IPS DF 4.7 (cell line): Measurements from ENCODE around the gene CXCL6.

Experiments
- DNase-seq: peaks from one replicate; pipeline ENCODE4 v3.0.0-alpha.2; 2013; ENCODE audit warnings: low spot score; ENCODE audit errors: extremely low read depth

CXCL6 gene

DNA sequence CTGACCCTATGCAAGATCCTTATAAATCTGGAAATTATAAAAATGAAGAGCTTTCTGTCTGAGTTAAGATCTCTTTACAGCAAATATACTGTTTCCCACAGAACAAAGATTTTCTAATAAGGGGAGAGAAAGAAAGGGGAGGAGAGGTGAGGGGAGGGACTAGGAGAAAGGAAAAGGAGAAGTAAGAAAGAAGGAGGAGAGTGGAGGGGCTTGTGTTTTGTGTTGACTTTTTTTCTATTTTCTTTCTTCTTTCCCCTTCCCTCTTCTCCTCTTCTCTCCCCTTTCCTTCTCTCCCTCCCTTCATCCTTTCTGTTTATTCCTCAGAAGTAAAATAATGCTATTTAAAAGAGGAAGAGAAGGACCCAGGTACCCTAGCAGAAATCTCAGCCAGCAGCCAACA lies 6.2 kb downstream of the CXCL6 start:
- no peak for DNase-seq

DNA sequence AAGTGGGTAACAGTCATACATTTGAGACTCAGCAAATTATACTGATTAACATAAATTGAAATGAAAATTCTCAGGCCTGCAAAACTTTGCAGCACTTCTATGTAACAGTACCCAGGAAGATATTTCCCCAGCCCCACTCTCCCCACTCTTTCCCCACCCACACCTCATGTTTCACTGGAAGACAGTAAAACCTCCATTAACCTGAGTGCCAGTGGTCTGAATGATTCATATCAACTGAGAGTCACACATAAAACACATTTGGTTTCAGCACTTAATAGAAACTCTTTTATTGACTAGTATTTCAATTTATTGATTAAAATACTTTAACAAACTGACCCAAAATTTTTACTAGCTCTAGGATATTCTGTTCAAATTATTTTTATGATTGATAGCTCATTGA lies 6.9 kb downstream of the CXCL6 start:
- DNase-seq, result no peak

DNA sequence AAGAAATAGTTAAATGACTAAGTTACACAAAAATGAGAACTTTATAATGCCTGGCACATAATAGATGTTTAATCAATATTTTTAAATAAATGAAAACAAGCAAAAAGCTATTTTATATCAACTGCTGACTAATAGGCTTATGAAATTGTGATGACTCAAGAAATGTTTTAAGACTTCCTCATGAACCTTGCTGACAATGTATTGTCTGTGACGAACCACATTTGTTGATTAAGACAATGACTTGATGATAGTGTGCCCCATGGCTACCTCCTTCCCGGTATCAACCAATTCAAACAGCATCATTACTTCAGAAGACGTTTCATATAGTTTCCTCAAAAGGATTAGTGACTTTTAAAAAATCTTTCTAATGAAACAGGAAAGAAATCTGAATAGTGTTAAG lies 7.9 kb downstream of the CXCL6 start:
- DNase-seq, result no peak

DNA sequence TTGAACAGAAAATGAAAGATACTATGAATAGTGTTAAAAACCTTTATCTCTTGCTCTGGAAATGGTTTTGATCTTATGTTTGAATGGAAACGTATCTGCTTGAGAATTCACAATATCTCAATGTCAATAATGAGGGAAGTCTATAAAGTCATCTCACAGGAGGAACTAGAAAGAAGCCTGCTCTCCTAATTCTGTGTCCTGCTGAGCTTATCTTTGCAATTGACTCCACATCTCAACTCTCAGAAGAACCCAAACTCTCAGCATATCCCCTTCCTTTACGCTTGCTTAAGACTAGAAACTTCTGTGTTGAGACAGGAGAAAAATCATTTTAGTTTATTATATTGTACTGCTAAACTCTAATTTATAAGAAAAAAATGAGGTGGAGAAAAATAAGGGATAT lies 8.3 kb downstream of the CXCL6 start:
- DNase-seq, result no peak

DNA sequence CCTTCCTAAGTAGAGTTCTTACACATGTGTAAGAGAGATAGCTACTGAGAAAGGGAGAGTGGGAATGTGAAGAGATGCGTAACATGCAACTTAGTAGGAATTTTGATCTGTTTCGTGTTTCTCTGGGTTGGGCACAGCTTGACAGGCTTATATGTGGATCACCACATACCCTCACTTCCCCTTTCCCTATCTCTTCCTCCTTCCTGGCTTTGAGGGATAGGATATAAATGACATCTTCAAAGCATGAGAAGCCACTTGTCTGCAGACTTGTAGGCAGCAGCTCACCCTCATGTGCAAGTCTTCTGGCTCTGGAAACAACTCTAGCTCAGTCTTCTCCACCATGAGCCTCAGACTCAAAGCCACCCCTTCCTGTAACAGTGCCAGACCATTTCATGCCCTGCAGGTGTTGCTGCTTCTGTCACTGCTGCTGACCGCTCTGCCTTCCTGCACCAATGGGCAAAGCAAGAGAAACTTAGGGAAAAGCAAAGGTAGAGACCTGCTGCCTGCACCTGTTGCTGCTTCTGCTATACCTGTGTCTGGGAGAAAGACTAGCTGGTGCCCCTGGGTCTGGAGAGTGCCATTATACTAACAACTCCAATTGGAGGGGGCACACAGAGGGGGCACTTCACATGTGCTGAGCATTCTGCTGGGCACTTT lies 11.2 kb downstream of the CXCL6 start:
- DNase-seq, result no peak

DNA sequence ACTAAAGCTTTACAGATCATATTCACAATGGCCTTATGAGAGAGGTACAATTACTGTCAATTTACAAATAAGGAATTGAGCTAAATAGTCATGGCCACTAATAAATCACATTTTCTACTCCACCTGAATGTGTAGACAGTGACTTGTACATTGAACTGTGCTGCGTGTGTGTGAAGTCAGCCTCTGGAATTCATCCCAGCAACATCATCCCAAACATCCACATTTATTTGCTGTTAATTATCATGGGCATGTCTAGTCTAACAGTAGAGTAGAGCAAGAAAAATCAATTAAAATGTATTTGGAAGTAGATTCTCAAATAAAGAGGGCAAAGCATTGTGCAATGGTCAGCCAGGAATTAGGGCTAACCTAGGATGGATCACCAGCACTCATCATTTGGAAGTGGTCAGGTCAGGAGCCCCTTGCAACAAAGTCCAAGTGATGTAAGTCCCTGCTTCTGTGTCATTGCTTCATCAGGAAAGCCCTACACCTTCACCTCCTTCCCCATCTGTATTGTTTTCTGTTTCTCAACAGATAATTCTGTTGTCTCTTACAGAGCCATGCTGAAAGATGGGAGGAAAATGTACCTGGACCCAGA lies 11.8 kb downstream of the CXCL6 start:
- no peak for DNase-seq

DNA sequence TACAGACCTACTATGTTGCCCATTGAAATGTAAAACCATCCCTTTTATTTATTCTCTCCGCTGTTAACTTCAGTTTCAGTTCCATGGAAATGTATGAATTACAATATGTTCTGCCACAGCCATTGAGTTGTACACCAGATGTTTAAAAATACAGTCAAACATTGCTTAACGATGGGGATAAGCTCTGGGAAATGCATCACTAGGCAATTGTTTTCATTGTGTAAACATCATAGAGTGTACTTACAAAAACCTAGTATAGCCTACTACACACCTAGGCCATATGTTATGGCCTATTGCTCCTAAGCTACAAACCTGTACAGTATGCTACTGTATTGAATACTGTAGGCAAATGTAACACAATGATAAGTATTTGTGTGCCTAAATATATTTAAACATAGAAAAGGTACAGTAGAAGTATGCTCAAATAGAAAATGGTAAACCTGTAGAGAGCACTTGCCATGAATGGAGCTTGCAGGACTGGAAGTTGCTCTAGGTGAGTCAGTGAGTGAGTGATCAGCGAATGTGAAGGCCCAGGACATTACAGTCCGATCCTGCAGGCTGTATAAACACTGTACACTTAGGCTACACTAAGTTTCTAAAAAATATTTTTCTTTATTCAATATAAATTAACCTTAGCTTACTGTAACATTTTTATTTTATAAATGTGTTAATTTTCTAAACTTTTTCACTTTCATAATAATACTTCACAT lies 13.9 kb downstream of the CXCL6 start:
- DNase-seq, result no peak

DNA sequence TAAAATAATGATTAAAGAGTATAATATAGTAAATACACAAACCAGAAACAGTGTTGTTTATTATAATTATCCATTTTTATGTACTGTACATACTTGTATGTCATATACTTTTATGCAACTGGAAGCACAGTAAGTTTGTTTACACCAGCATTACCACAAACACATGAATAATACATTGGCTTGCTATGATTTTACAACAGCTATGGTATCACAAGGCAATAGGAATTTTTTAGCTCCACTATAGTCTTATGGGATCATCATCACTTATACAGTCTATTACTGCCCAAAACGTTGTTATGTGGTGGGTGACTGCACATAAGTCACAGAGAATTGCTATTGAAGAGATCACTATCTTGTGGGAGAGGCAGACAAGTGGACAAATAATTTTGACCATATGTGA lies 14.8 kb downstream of the CXCL6 start:
- DNase-seq, result no peak

DNA sequence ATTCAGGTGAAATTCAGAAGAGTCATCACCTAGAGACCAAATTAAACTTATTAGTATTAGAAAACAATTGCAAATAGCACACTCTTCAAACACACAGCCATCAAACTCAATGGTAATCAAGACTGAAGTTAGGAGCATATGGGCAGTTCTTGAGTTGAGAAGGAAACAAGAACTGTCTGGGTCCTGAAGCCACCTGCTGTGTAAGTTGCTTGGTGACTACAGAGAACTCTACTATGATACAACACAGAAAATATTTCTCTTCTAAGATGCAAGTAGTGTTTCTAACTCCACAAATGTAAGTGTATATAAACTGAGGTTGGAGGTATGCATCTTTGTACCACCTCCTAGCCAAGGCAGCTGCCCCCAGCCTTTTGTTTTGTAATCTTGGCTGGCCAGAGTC lies 16.3 kb downstream of the CXCL6 start:
- no peak for DNase-seq

DNA sequence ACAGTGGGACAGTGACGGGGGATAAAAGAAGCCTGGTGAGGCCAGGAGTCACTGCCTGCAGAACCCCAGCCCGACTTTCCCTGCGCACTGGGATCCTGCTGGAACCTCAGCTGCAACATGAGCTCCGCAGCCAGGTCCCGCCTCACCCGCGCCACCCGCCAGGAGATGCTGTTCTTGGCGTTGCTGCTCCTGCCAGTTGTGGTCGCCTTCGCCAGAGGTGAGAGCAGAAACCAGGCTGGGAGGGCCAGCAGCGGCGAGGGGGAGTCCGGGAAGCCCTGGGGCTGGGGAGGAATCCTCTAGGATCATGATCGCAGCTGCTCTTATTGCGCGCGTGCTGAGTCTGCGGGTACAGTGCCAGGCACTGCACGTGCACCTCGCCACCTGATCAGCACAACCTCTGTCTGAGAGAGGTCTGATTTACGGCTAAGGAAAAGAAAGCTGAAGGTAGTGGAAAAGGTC lies 16.8 kb downstream of the CXCL6 start, which contains the start of gene PF4V1:
Gene PF4V1, plus strand, starts transcription at position 51 of the 459 bp plus-strand sequence. Its CDS starts 67 bp downstream, at position 118.
- no peak for DNase-seq

DNA sequence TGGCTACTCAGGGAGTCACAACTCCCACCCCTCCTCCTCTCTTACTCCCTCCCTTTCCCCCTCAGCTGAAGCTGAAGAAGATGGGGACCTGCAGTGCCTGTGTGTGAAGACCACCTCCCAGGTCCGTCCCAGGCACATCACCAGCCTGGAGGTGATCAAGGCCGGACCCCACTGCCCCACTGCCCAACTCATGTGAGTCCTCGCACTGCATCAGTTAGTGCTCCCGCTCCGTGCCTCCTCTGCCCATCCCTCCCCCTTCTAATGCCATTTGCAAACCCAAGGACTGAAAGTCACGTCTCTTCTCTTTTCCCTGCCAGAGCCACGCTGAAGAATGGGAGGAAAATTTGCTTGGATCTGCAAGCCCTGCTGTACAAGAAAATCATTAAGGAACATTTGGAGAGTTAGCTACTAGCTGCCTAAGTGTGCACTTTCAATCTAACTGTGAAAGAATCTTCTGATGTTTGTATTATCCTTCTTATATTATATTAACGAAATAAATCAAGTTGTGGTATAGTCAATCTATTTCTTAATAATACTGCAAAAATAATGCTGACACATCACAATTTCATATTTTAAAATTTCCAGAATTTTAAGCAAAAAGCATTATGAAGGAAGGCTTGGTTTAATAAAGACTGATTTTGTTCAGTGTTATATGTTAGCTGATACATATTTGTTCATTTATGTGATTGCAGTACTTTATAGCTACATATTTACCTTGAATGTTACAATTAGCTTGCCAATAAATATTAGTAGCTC lies 17.4 kb downstream of the CXCL6 start:
- no peak for DNase-seq

DNA sequence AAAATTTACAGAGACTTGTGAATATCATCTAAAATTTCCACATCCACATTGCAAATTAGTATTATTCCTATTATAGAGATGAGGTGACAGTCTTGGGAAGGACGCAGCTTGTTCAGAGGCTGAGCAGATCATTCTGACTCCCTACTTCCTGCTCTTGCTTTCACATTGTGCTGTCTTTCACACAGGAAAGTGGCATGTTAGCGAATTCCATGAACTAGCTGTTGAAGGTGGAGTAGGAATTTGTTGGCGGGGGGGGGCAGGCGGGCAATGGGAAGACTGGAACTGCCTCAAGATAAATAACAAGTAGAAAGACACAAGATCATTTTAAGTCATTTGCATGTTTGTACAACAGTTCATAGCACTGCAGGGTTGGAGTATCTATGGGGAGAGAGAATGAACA lies 18.9 kb downstream of the CXCL6 start:
- DNase-seq, result no peak

DNA sequence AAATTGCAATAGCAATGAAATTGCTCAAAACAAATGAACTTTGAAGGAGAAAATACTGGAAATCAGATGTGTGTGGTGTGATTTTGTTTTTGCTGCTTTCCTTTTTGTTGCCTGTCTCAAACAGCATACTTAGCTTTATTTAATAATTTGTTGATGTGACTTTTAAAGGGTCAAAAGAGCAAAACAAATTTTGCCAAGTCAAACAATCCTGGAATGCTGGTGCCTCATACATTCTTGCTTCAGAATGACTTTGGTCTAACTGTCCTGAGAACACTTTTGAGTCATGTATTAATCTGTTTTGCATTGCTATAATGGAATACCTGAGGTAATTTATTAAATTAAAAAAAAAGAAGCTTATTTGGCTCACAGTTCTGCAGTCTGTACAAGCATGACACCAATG lies 20.0 kb downstream of the CXCL6 start:
- no peak for DNase-seq

DNA sequence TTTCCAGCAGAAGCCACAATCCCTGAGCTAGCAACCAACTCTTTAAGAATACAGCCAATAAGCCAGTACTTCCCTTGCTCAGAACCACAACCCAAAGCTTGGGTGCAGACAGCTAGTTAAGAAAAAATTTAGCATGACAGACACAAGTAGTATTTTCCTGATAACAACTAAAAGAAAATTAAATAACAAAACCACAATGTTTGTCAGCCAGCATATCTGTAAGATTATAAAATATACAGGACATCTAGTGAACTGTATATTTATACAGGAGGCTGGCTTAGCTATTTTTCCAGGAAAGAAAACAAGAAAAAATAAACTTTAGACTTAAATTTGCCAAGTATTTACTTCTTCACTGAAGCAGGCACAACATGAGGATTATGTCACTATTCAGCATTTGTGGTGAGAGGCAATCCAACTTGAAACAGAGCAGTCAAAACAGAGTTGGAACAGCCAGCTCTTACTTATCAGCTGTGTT lies 23.2 kb downstream of the CXCL6 start:
- no peak for DNase-seq

DNA sequence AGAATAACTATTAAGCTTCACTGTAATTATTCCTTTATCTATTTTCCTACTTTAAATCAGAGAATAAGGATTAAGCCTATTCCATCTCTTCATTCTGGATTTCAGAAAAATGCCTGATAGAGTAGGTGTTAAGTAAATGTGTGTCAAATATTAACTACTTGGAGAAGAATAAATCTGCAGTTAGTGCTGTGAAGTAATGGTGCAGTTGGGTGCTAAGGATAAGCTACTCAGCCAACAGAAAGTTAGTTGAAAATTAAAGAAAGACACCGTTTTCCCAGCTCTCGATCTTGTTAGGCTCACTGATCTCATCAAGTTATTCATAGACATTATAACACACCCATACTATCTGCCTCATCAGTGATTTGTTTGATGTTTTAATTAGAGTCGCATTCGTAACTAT lies 23.7 kb downstream of the CXCL6 start:
- DNase-seq, result no peak

DNA sequence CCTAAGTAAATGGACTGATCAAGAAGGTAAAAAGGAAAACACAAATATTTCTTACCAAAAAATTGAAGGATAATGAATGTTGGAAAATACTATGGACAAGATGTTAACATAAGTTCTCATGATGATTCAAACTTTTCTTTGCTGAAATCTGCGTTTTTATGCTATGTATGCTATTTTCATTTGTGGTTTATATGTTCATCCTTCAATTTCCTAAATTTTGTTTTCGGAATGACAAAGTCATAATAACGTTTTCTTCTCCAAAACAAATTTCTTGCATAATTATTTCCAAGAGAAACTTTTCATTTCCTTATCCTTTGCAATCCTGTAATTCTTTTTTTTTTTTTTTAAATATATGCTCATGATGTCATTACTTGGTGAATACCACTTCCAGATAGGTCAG lies 24.4 kb downstream of the CXCL6 start:
- no peak for DNase-seq

DNA sequence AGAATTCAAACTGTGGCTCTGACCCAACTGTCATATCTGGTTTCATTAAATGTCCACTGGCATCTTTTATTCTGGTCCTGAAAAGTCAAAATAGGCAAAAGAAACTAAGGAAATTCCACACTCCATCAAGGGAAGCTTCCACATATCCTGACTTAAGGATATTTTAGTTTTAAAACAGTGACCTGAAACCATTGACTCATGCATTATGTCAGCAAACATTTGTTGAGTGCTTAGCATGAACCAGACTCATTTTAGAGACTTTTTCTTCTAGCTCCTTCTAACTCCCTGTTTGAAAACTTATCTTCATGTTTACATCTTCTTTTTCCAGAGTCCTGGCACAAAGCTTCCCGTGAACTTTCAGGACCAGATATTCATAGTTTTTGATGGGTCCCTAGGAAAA lies 25.8 kb downstream of the CXCL6 start:
- DNase-seq, result no peak

DNA sequence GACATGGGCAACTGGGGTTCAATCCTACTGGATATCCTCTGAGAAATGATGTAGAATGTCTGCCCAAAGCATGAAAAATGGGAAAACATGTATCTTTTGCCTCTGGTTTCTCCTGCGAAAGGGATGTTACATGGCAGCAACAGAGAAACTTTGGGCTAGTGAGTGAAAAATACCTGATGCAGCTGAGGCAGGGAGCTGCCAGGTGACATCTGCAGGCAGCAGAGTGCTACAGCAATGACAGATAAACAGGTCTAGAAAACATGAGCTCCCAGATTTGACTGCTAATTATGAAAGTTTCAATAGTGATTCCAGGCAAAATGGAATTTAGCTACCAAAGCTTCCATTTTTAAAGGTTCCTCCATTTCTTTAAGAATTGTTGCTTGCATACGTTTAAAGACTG lies 27.9 kb downstream of the CXCL6 start:
- DNase-seq, result no peak

DNA sequence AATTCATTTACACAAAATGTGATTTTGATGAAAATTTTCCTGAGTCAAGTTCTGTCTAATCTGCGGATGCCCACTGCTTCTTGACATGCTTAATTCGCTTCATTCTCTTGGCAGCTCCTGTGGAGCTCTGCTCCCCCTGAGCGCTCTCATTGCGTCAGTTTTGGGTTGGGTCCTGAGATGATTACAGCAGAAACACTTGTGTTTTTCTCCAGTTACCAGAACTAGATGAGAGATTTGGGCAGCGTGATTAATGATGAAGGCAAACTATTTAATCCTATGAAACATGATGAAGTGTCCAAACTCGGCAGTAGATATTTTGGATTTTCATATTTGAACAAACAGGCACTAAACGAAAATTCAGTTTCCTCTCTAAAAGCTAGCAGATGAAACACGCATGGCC lies 28.5 kb downstream of the CXCL6 start:
- no peak for DNase-seq

DNA sequence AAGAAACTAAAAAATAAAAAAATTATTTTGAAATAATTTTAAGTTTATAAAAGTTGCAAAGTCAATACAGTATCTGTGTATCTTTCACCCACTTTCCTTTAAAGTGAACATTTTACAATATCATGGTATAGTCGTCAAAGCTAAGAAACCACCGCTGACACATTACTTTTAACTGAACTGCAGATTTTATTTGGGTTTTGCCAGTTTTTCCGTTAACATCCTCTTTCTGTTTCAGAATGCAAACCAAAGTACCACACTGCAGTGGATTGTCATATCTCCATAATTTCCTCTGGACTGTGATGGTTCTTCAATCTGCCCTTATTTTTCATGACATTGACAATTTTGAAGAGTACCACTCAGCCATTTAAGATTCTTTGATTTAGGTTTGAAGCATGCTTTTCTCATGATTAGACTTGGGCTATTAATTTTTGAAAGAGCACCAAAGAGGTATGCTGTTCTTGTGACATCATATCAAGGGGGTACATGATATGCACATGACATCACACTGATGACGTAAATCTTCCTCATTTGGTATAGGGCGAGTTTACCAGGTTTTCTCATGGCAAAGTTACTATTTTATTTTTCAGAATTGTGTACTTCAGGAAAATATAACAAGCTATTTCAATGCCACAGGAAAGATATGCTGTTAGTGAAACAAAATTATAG lies 29.1 kb downstream of the CXCL6 start:
- DNase-seq, result no peak

DNA sequence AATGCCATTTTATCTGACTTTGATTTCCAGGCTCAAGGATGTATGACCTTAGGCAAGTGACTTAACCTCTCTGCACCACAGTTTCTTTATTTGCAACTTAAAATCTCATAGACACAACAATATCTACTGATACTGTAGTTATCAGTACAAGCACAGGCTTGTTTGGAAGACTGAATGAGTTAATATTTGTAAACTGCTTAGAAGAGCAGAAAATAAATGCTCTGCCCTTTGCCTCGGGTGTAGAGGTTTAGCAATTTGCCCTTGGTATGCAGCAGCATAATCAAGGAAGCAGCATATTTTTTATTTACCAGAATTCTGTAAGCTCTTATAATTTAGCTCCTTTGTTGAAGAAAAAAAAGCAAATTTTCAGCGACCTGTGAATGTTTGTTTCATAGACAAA lies 29.8 kb downstream of the CXCL6 start:
- DNase-seq, result no peak
